ENCODE results near the gene CLK3.
"Not testable (repeated sequence)": the region's sequence is repeated elsewhere in the genome, so short reads cannot be mapped to it uniquely, and the experiment has no call there.

The CLK3 gene

DNA sequence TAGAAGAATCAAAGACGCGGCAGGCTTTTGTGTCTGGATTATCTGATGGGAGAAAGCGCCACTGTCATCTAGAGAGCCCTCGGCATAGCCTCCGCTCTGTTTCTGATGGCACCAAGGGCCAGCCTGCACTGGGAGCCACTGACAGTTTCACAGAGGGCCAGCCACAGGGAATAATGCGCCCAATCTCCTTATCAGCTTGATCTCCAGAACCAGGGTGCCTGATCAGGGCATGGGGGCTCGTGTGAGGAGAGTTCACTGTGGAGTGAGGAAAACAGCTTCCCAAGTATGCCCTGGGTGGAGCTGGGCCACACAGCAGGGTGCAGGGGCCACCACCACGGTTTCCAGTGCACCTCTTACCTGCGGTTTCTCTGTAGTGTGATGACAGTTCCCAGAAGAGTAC is 29.8 kb upstream of the CLK3 start:
- H3K4me3 ChIP-seq (ENCODE audit: low read depth in 1 of 2, low read length in 2 of 2), result no peak overlapping the region
- H3K9me3 ChIP-seq (ENCODE audit: control insufficient read depth in 1 of 2, low read length in 2 of 2), result no peaks in the 10 kb centered on the region
- H3K4me1 ChIP-seq (ENCODE audit: control insufficient read depth in 1 of 2, insufficient read depth in 2 of 2, low read length in 2 of 2), result no peaks in the 10 kb centered on the region
- no peaks in the 10 kb centered on the region for H3K27me3 ChIP-seq (ENCODE audit: low read depth, low read length)
- peaks cover 9% of the 10 kb centered on the region in 2 donors for H3K36me3 ChIP-seq (ENCODE audit: control insufficient read depth in 1 of 2, insufficient read depth in 2 of 2, low read length in 2 of 2)
- no peak overlapping the region for H3K27ac ChIP-seq (ENCODE audit: low read length)

DNA sequence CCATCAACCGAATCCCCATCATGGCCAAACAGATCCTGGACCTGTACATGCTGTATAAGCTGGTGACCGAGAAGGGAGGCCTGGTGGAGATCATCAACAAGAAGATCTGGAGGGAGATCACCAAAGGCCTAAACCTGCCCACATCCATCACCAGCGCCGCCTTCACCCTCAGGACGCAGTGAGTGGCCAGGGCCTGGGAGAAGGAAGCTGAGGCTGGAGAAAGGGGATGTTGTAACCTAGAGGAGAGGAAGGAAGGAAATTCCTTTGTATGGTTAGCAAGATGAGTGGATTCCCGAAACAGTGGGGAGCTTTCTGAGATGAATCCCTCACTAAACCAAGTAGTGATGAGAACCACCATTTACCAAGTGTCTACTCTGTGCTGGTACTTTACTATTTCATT is 25.8 kb upstream of the CLK3 start:
- peaks cover 25 to 44% of the 10 kb centered on the region in 2 donors for H3K36me3 ChIP-seq (ENCODE audit: control insufficient read depth in 1 of 2, insufficient read depth in 2 of 2, low read length in 2 of 2)
- H3K27ac ChIP-seq (ENCODE audit: low read length), result no peak overlapping the region
- no peaks in the 10 kb centered on the region for H3K9me3 ChIP-seq (ENCODE audit: control insufficient read depth in 1 of 2, low read length in 2 of 2)
- no peaks in the 10 kb centered on the region for H3K4me1 ChIP-seq (ENCODE audit: control insufficient read depth in 1 of 2, insufficient read depth in 2 of 2, low read length in 2 of 2)
- no peak overlapping the region for H3K4me3 ChIP-seq (ENCODE audit: low read depth in 1 of 2, low read length in 2 of 2)
- no peaks in the 10 kb centered on the region for H3K27me3 ChIP-seq (ENCODE audit: low read depth, low read length)

DNA sequence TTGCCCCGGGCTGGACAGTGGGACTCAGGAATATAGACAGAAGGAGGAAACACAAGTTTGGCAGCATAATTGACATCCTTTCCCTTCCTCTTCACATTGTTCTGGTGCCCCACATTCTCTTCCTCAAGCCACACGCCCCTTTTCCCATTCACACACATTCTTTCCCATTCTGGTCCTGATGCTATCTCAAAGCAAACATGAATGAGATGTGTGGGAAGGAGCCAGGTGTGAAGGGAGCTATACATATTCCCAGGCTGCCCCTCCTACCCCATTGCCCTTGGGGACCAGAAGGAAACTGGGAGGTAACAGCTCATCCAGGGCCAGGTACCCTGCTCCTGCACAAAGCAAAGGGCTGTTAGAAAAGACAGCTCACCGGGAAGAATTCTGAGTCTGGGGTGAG is 23.4 kb upstream of the CLK3 start:
- Histone ChIP-seq H3K4me1 (ENCODE audit: control insufficient read depth in 1 of 2, insufficient read depth in 2 of 2, low read length in 2 of 2) (no peaks in the 10 kb centered on the region), H3K27ac (ENCODE audit: low read length) (no peak overlapping the region), H3K27me3 (ENCODE audit: low read depth, low read length) (no peaks in the 10 kb centered on the region), H3K4me3 (ENCODE audit: low read depth in 1 of 2, low read length in 2 of 2) (no peak overlapping the region), H3K36me3 (ENCODE audit: control insufficient read depth in 1 of 2, insufficient read depth in 2 of 2, low read length in 2 of 2) (peaks cover 25 to 50% of the 10 kb centered on the region in 2 donors), H3K9me3 (ENCODE audit: control insufficient read depth in 1 of 2, low read length in 2 of 2) (no peaks in the 10 kb centered on the region)

DNA sequence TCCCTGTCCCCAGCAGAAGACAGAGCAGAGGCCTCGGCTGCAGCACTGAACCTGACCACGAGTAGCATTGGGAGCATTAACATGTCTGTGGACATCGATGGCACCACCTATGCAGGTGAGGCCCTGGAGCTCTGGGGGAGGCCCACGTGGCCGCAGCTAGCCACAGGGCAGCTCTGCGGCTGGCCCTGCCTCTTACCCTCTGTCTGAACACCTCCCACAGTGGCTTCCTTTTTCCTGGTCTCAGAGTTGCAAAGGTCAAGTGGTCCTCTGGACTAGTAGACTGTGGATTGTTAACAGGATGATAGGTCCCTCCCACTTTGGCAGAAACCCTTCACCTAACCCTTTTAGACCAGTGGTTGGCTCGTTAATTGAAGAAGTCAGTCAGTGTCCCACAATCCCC is 22.5 kb upstream of the CLK3 start:
- peaks cover 25 to 50% of the 10 kb centered on the region in 2 donors for H3K36me3 ChIP-seq (ENCODE audit: control insufficient read depth in 1 of 2, insufficient read depth in 2 of 2, low read length in 2 of 2)

DNA sequence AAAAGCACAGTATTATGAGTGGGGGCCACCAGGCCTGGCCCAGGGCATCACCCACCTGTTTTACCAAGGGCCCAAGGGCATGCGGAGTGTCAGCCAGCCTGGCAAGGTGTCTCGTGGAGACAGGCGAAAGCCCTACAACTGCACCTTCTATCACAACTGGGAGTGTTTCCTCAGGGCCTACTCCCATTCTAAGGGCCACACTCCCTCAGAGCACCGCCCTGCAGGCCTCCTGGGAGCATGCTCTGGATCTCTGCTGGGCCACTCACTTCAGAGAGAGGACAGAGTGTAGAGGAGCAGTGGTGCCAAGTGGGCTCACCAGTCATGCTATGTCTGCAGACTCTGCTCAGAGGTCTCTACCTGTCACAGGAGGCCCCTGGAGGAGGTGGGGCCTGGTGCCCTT is 21.2 kb upstream of the CLK3 start:
- H3K27me3 ChIP-seq (ENCODE audit: low read depth, low read length), result no peaks in the 10 kb centered on the region
- no peak overlapping the region for H3K4me3 ChIP-seq (ENCODE audit: low read depth in 1 of 2, low read length in 2 of 2)
- H3K4me1 ChIP-seq (ENCODE audit: control insufficient read depth in 1 of 2, insufficient read depth in 2 of 2, low read length in 2 of 2), result peaks cover 10 to 13% of the 10 kb centered on the region in 2 donors
- H3K9me3 ChIP-seq (ENCODE audit: control insufficient read depth in 1 of 2, low read length in 2 of 2), result no peaks in the 10 kb centered on the region
- no peak overlapping the region for H3K27ac ChIP-seq (ENCODE audit: low read length)
- H3K36me3 ChIP-seq (ENCODE audit: control insufficient read depth in 1 of 2, insufficient read depth in 2 of 2, low read length in 2 of 2), result peaks cover 25 to 50% of the 10 kb centered on the region in 2 donors

More for the DNA sequence above, 22.5 kb upstream of the CLK3 start:
- Histone ChIP-seq H3K27ac (ENCODE audit: low read length) (no peak overlapping the region), H3K27me3 (ENCODE audit: low read depth, low read length) (no peaks in the 10 kb centered on the region), H3K4me3 (ENCODE audit: low read depth in 1 of 2, low read length in 2 of 2) (no peak overlapping the region), H3K9me3 (ENCODE audit: control insufficient read depth in 1 of 2, low read length in 2 of 2) (no peaks in the 10 kb centered on the region), H3K4me1 (ENCODE audit: control insufficient read depth in 1 of 2, insufficient read depth in 2 of 2, low read length in 2 of 2) (peaks cover 4 to 5% of the 10 kb centered on the region in 2 donors)

DNA sequence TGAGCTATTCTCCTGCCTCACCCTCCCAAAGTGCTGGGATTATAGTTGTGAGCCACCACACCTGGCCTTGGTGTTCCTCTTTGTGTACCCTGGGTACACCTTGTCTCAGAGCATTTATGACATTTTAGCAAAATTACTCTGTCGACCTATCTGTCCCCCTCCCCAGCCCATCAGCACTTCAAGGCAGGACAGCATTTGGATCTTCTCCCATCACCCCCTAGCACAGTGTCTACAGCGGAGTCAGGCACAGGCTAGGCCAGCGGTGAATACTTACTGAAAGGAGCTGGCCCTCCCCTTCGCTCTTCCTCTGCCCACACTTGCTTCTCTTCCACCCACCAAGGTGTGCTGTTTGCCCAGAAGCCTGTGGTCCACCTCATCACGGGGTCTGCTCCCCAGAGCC is 20.4 kb upstream of the CLK3 start:
- H3K27me3 ChIP-seq (ENCODE audit: low read depth, low read length), result no peaks in the 10 kb centered on the region
- H3K27ac ChIP-seq (ENCODE audit: low read length), result no peak overlapping the region
- H3K4me1 ChIP-seq (ENCODE audit: control insufficient read depth in 1 of 2, insufficient read depth in 2 of 2, low read length in 2 of 2), result peaks cover 13 to 17% of the 10 kb centered on the region in 2 donors
- no peaks in the 10 kb centered on the region for H3K9me3 ChIP-seq (ENCODE audit: control insufficient read depth in 1 of 2, low read length in 2 of 2)
- H3K36me3 ChIP-seq (ENCODE audit: control insufficient read depth in 1 of 2, insufficient read depth in 2 of 2, low read length in 2 of 2), result peaks cover 21 to 50% of the 10 kb centered on the region in 2 donors
- H3K4me3 ChIP-seq (ENCODE audit: low read depth in 1 of 2, low read length in 2 of 2), result no peak overlapping the region

DNA sequence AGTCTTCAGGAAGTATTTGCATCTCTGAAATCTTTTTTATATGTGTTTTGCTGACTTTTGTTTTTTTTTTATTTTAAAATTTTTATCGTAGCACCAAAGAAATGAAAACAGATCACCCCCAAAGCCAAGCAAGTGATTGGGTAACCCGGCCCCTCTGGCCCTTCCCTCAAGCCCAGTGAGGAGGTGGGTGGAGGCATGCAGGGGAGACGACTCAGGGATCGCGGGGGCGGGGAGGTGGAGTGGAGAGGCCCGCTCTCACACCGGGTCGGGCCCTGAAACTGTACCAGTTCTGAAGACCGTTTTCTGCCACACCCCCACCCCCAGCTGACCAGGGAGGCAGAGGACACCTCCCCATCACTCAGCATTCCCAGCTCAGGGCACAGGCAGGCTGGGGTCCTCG is 18.9 kb upstream of the CLK3 start:
- not testable (repeated sequence) for H3K27ac ChIP-seq (ENCODE audit: low read length); H3K27me3 ChIP-seq (ENCODE audit: low read depth, low read length); H3K9me3 ChIP-seq (ENCODE audit: control insufficient read depth in 1 of 2, low read length in 2 of 2); H3K4me3 ChIP-seq (ENCODE audit: low read depth in 1 of 2, low read length in 2 of 2)
- peaks cover 13 to 17% of the 10 kb centered on the region in 2 donors for H3K4me1 ChIP-seq (ENCODE audit: control insufficient read depth in 1 of 2, insufficient read depth in 2 of 2, low read length in 2 of 2)
- peaks cover 14 to 35% of the 10 kb centered on the region in 2 donors for H3K36me3 ChIP-seq (ENCODE audit: control insufficient read depth in 1 of 2, insufficient read depth in 2 of 2, low read length in 2 of 2)

DNA sequence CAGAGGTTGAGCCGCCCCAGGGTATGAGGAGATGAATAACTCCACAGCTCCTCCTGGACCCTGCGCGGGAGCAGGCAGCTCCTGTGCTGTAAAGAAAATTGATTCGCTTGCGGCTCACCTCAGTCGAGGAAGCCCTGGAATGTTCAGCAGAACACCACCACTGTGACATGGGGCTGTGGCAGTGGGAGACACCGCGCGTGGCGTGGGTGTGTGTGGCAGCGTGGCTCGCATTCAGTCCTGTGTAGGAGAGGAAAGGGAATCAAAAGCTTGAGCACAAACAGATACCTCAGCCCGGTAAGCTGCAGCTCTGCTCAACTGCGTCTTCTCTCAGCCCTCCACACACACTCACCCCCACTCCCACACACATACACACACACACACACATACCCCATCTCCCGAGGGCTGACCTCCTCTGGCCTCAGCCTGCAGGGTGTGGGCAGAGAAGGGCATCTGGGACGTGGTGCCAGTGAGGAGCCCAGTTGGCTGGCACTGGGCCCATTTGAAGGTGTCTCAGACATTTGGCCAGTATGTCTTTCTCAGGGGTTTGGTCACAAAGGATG is 18.4 kb upstream of the CLK3 start:
- H3K4me1 ChIP-seq (ENCODE audit: control insufficient read depth in 1 of 2, insufficient read depth in 2 of 2, low read length in 2 of 2), result peaks cover 13 to 17% of the 10 kb centered on the region in 2 donors
- H3K27me3 ChIP-seq (ENCODE audit: low read depth, low read length); H3K9me3 ChIP-seq (ENCODE audit: control insufficient read depth in 1 of 2, low read length in 2 of 2); H3K4me3 ChIP-seq (ENCODE audit: low read depth in 1 of 2, low read length in 2 of 2); H3K27ac ChIP-seq (ENCODE audit: low read length): not testable (repeated sequence)
- peaks cover 13 to 30% of the 10 kb centered on the region in 2 donors for H3K36me3 ChIP-seq (ENCODE audit: control insufficient read depth in 1 of 2, insufficient read depth in 2 of 2, low read length in 2 of 2)

DNA sequence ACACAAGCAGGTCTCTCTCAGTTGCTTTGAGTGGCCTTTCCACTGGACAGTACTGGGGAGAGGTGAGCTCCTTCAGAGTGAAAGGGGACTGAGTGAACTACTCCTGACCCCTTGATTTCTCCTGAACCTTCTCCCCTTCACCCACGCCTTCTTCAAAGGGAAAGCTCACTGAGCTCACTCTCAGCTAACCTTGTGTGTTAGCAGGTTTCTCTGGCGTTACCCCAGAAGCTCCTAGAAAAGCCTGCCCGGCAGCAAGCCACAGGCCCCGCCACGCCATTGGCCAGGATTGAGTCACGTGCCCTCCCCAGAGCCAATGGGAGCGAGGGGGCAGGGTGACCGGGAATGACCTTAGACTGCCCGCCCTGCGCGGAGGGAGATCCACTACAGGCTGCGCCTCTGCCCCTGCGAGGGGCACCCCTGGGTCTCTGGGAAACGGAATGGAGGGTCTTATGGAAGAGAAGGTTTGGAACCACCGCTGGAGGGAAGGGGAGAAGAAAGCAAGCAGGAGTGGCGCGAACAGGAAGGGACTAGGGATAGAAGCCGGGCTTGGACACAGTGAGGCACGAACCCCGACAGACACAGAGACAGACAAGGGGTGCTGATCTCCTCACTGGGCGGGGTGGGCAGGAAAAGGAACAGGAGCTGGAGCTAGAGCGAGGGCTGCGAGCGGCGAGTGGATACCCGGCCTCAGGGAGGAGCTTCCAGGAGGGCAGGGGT is 17.4 kb upstream of the CLK3 start:
- peak overlapping the region; percentile 68 to 92 for H3K4me3 ChIP-seq (ENCODE audit: low read depth in 1 of 2, low read length in 2 of 2)
- H3K27me3 ChIP-seq (ENCODE audit: low read depth, low read length), result no peaks in the 10 kb centered on the region
- H3K9me3 ChIP-seq (ENCODE audit: control insufficient read depth in 1 of 2, low read length in 2 of 2), result no peaks in the 10 kb centered on the region
- peaks cover 13 to 17% of the 10 kb centered on the region in 2 donors for H3K4me1 ChIP-seq (ENCODE audit: control insufficient read depth in 1 of 2, insufficient read depth in 2 of 2, low read length in 2 of 2)
- H3K27ac ChIP-seq (ENCODE audit: low read length), result peak overlapping the region; percentile 89
- H3K36me3 ChIP-seq (ENCODE audit: control insufficient read depth in 1 of 2, insufficient read depth in 2 of 2, low read length in 2 of 2), result peaks cover 5 to 20% of the 10 kb centered on the region in 2 donors

DNA sequence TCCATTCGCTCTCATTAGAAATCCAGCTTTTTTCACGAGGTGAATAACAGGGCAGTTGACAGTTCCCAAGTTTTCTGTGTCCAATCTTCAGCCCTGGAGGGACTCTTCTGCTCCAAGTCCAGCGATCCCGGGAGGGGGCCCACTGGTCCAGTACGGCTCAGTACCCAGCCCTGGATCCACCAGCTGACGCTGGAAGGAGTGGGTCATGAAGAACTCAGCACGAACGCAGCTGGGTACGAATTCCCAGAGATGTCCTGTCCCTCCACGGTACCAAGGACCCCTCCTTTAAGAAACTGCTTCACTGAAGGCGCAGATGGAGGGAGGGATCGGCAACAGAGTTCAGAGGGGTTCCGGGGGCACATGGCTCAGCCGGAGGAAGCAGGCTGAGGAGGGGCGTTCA is 16.5 kb upstream of the CLK3 start:
- peak overlapping the region; percentile 68 to 92 for H3K4me3 ChIP-seq (ENCODE audit: low read depth in 1 of 2, low read length in 2 of 2)
- H3K9me3 ChIP-seq (ENCODE audit: control insufficient read depth in 1 of 2, low read length in 2 of 2), result no peaks in the 10 kb centered on the region
- H3K4me1 ChIP-seq (ENCODE audit: control insufficient read depth in 1 of 2, insufficient read depth in 2 of 2, low read length in 2 of 2), result peaks cover 13 to 17% of the 10 kb centered on the region in 2 donors
- peak overlapping the region; percentile 89 for H3K27ac ChIP-seq (ENCODE audit: low read length)
- H3K36me3 ChIP-seq (ENCODE audit: control insufficient read depth in 1 of 2, insufficient read depth in 2 of 2, low read length in 2 of 2), result peaks cover 5 to 13% of the 10 kb centered on the region in 2 donors
- no peaks in the 10 kb centered on the region for H3K27me3 ChIP-seq (ENCODE audit: low read depth, low read length)

DNA sequence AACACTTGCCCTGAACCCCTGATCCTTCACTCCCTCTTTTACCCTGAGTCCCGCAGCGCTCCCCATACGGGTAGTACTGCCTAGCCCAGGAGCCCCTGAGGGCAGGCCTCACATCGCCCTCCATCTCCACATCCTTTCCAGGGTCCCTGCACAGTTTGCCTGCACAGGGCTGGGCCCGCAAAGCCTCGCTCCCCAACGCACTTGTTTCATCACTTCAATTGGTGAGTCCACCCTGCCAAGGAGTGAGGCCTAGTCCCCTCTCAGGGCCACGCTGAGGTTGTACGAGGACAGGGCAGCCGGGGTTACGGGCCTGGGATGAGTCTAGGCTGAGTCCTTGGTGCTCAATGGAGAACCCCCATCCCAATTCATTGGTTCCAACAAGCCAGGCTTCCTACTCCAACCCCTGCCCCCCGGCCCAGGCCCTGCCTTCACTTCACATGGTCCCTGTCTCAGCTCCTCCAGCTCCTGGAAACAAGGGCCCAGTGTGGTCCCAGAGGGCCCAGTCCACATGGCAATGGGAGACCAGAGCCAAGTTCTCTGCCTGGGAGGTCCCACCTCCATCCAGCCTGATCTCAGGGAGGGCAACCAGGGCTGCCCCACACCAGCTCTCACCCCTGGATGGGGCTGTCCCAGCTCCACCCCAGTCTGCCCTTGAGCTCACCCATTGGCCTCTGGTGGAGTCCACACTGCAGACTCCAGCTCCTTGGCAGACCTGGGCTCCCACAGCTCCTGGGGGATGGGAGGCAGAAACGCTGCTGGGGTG is 12.4 kb upstream of the CLK3 start:
- Histone ChIP-seq H3K27ac (ENCODE audit: low read length) (no peak overlapping the region), H3K36me3 (ENCODE audit: control insufficient read depth in 1 of 2, insufficient read depth in 2 of 2, low read length in 2 of 2) (no peaks in the 10 kb centered on the region), H3K4me1 (ENCODE audit: control insufficient read depth in 1 of 2, insufficient read depth in 2 of 2, low read length in 2 of 2) (peaks cover 9 to 11% of the 10 kb centered on the region in 2 donors), H3K27me3 (ENCODE audit: low read depth, low read length) (no peaks in the 10 kb centered on the region), H3K4me3 (ENCODE audit: low read depth in 1 of 2, low read length in 2 of 2) (no peak overlapping the region), H3K9me3 (ENCODE audit: control insufficient read depth in 1 of 2, low read length in 2 of 2) (no peaks in the 10 kb centered on the region)
